HL-60 (cell line): ENCODE data around the gene AQP2.

ENCODE experiments used
- DNase-seq, 2 experiments: peaks; one replicate each; pipeline ENCODE4 v3.0.0-alpha.2; 2010 to 2020; ENCODE audit warnings: low read depth in 1 of 2, low spot score in 1 of 2
- H3K27ac ChIP-seq: fragments of 250-450 bp; sonication (Bioruptor Pico); replicated peaks from 2 replicates; pipeline ENCODE4 v1.5.1; 2020; ENCODE audit warnings: mild to moderate bottlenecking, moderate library complexity
- H3K27me3 ChIP-seq: fragments of 250-450 bp; sonication (Bioruptor Pico); 2 replicates; pipeline ENCODE4 v1.5.1; 2021; ENCODE audit warnings: mild to moderate bottlenecking, moderate library complexity; ENCODE audit not compliant: insufficient read depth, poor library complexity, severe bottlenecking
- H3K4me3 ChIP-seq: replicated peaks from 2 replicates; pipeline ENCODE4 v1.5.1; 2011; ENCODE audit warnings: mild to moderate bottlenecking, control low read depth, low read length; ENCODE audit not compliant: insufficient read depth
- CTCF ChIP-seq: IDR thresholded peaks from one replicate; pipeline ENCODE4 v1.5.1; 2011; ENCODE audit warnings: low read length, control low read depth, inconsistent platforms; ENCODE audit not compliant: insufficient read depth
- GABPA ChIP-seq: IDR thresholded peaks from 2 replicates; pipeline ENCODE4 v1.6.1; 2012; ENCODE audit warnings: low read depth
- POLR2AphosphoS5 ChIP-seq: IDR thresholded peaks from 2 replicates; pipeline ENCODE4 v1.6.1; 2012; ENCODE audit warnings: low read depth
- REST ChIP-seq: IDR thresholded peaks from 2 replicates; pipeline ENCODE4 v1.6.1; 2012; ENCODE audit warnings: low read depth; ENCODE audit not compliant: insufficient replicate concordance
- SPI1 ChIP-seq: IDR thresholded peaks from 2 replicates; pipeline ENCODE4 v1.6.1; 2012; ENCODE audit warnings: low read depth, mild to moderate bottlenecking, borderline replicate concordance

Gene AQP2

GRCh38 chr12:49969027-49969426 is 18.5 kb downstream of the AQP2 start:
- no peak for DNase-seq
- Histone ChIP-seq H3K4me3 (no peak overlapping the region), H3K27me3 (peaks cover 3% of the 10 kb centered on the region), H3K27ac (no peak overlapping the region)
- no peak for TF ChIP-seq POLR2AphosphoS5

GRCh38 chr12:49969651-49970429 is 19.3 kb downstream of the AQP2 start:
- Histone ChIP-seq H3K27ac (no peak overlapping the region), H3K4me3 (no peak overlapping the region), H3K27me3 (peaks cover 1% of the 10 kb centered on the region)
- peak in 1 of 2 experiments; percentile 26 for DNase-seq
- no peak for TF ChIP-seq REST
- TF ChIP-seq GABPA: no peak
- TF ChIP-seq CTCF: no peak
- no peak for TF ChIP-seq POLR2AphosphoS5
- TF ChIP-seq SPI1: no peak

GRCh38 chr12:49970658-49971057 is 20.1 kb downstream of the AQP2 start:
- no peak for DNase-seq
- H3K4me3 ChIP-seq: no peak overlapping the region
- TF ChIP-seq CTCF: no peak
- no peak for TF ChIP-seq POLR2AphosphoS5
- TF ChIP-seq GABPA: no peak
- TF ChIP-seq SPI1: no peak
- TF ChIP-seq REST: no peak
- H3K27ac ChIP-seq: no peak overlapping the region
- no peaks in the 10 kb centered on the region for H3K27me3 ChIP-seq

- Histone ChIP-seq H3K27ac (no peak overlapping the region), H3K4me3 (no peak overlapping the region), H3K27me3 (no peaks in the 10 kb centered on the region)
- no peak for DNase-seq
- TF ChIP-seq GABPA (no peak), POLR2AphosphoS5 (no peak), REST (no peak), CTCF (no peak), SPI1 (no peak)
Measured at GRCh38 chr12:49971141-49971540, 20.6 kb downstream of the AQP2 start.
